Stomach smooth muscle (tissue), 2 donors: ENCODE data around the gene RNU1-1.
A peak's percentile ranks its signal among the peaks of the same experiment; 100 is the strongest.
"Not testable (repeated sequence)": the region's sequence is repeated elsewhere in the genome, so short reads cannot be mapped to it uniquely, and the experiment has no call there.

Source experiments
- H3K27ac ChIP-seq: one replicate; pipeline ENCODE4 v1.7.0; 2013; ENCODE audit warnings: mild to moderate bottlenecking, low read length, inconsistent platforms
- H3K27me3 ChIP-seq, 2 donors: one replicate each; pipeline ENCODE4 v1.7.0; 2013; ENCODE audit warnings: low read length in 2 of 2; ENCODE audit not compliant: insufficient read depth in 2 of 2, control insufficient read depth in 1 of 2
- H3K36me3 ChIP-seq, 2 donors: one replicate each; pipeline ENCODE4 v1.7.0; 2013; ENCODE audit warnings: low read length in 2 of 2; ENCODE audit not compliant: control insufficient read depth in 2 of 2, insufficient read depth in 2 of 2
- H3K4me1 ChIP-seq: one replicate; pipeline ENCODE4 v1.7.0; 2013; ENCODE audit warnings: low read length; ENCODE audit not compliant: control insufficient read depth, insufficient read depth
- H3K4me3 ChIP-seq, 2 donors: one replicate each; pipeline ENCODE4 v1.7.0; 2013; ENCODE audit warnings: low read length in 2 of 2
- H3K9ac ChIP-seq, 2 donors: one replicate each; pipeline ENCODE4 v1.7.0; 2013; ENCODE audit warnings: low read length in 2 of 2, mild to moderate bottlenecking in 1 of 2
- H3K9me3 ChIP-seq, 2 donors: one replicate each; pipeline ENCODE4 v1.7.0; 2013; ENCODE audit warnings: low read length in 2 of 2; ENCODE audit not compliant: control insufficient read depth in 2 of 2
- donor health status: healthy.
- donor health status: Pancreatic carcinoma.

The RNU1-1 gene

GRCh38 chr1:16514107-16515055, at the start of gene RNU1-1:
Gene RNU1-1, minus strand, starts transcription at chr1:16514285.
- Histone ChIP-seq H3K4me3 (peak within 1 kb of the TSS in 1 of 2 donors; percentile 63), H3K9ac (peak within 1 kb of the TSS; percentile 64 to 79), H3K27ac (peak within 1 kb of the TSS; percentile 80)
- H3K27me3 ChIP-seq, H3K36me3 ChIP-seq, H3K4me1 ChIP-seq, H3K9me3 ChIP-seq: not testable (repeated sequence)

GRCh38 chr1:16561035-16561434, 47.0 kb upstream of the RNU1-1 start:
- H3K27ac ChIP-seq, H3K4me3 ChIP-seq: not testable (repeated sequence)

GRCh38 chr1:16560498-16560897, 46.4 kb upstream of the RNU1-1 start:
- not testable (repeated sequence) for H3K4me1 ChIP-seq, H3K9me3 ChIP-seq, H3K36me3 ChIP-seq, H3K4me3 ChIP-seq, H3K27ac ChIP-seq, H3K27me3 ChIP-seq, H3K9ac ChIP-seq

More at GRCh38 chr1:16561035-16561434, 47.0 kb upstream of the RNU1-1 start:
- not testable (repeated sequence) for H3K9ac ChIP-seq, H3K27me3 ChIP-seq, H3K9me3 ChIP-seq, H3K4me1 ChIP-seq, H3K36me3 ChIP-seq

- not testable (repeated sequence) for H3K27ac ChIP-seq, H3K9ac ChIP-seq, H3K27me3 ChIP-seq, H3K4me1 ChIP-seq, H3K9me3 ChIP-seq, H3K36me3 ChIP-seq, H3K4me3 ChIP-seq
These were observed 45.6 kb upstream of the RNU1-1 start for GRCh38 chr1:16559688-16560087.

GRCh38 chr1:16557034-16557433, 42.9 kb upstream of the RNU1-1 start:
- H3K27ac ChIP-seq, H3K36me3 ChIP-seq, H3K27me3 ChIP-seq, H3K4me3 ChIP-seq, H3K4me1 ChIP-seq, H3K9ac ChIP-seq, H3K9me3 ChIP-seq: not testable (repeated sequence)

- H3K9ac ChIP-seq, H3K4me1 ChIP-seq, H3K36me3 ChIP-seq, H3K27me3 ChIP-seq, H3K27ac ChIP-seq, H3K4me3 ChIP-seq, H3K9me3 ChIP-seq: not testable (repeated sequence)
These were observed 39.2 kb upstream of the RNU1-1 start for GRCh38 chr1:16553244-16553643.

GRCh38 chr1:16550212-16550918, 36.3 kb upstream of the RNU1-1 start:
- H3K27me3 ChIP-seq, H3K4me3 ChIP-seq, H3K4me1 ChIP-seq, H3K27ac ChIP-seq, H3K36me3 ChIP-seq, H3K9me3 ChIP-seq, H3K9ac ChIP-seq: not testable (repeated sequence)

GRCh38 chr1:16549545-16549944, 35.5 kb upstream of the RNU1-1 start:
- H3K4me1 ChIP-seq, H3K36me3 ChIP-seq, H3K9ac ChIP-seq, H3K27ac ChIP-seq, H3K9me3 ChIP-seq, H3K27me3 ChIP-seq, H3K4me3 ChIP-seq: not testable (repeated sequence)

GRCh38 chr1:16547502-16548241, 33.6 kb upstream of the RNU1-1 start:
- H3K9ac ChIP-seq, H3K4me1 ChIP-seq, H3K4me3 ChIP-seq, H3K27me3 ChIP-seq, H3K36me3 ChIP-seq, H3K27ac ChIP-seq, H3K9me3 ChIP-seq: not testable (repeated sequence)

GRCh38 chr1:16545682-16546095, 31.6 kb upstream of the RNU1-1 start:
- H3K9ac ChIP-seq, H3K4me1 ChIP-seq, H3K9me3 ChIP-seq, H3K4me3 ChIP-seq, H3K27ac ChIP-seq, H3K36me3 ChIP-seq, H3K27me3 ChIP-seq: not testable (repeated sequence)
